GM21528 (cell line): ENCODE results near the gene COX10.
"Not testable (repeated sequence)": the region's sequence is repeated elsewhere in the genome, so short reads cannot be mapped to it uniquely, and the experiment has no call there.

Experiments used
- ATAC-seq: cut with Tn5 transposase; IDR thresholded peaks from one replicate; pipeline ENCODE4 v1.9.1; 2021; ENCODE audit warnings: mild to moderate bottlenecking, moderate library complexity; ENCODE audit not compliant: unreplicated experiment, low FRiP score

Gene COX10

DNA sequence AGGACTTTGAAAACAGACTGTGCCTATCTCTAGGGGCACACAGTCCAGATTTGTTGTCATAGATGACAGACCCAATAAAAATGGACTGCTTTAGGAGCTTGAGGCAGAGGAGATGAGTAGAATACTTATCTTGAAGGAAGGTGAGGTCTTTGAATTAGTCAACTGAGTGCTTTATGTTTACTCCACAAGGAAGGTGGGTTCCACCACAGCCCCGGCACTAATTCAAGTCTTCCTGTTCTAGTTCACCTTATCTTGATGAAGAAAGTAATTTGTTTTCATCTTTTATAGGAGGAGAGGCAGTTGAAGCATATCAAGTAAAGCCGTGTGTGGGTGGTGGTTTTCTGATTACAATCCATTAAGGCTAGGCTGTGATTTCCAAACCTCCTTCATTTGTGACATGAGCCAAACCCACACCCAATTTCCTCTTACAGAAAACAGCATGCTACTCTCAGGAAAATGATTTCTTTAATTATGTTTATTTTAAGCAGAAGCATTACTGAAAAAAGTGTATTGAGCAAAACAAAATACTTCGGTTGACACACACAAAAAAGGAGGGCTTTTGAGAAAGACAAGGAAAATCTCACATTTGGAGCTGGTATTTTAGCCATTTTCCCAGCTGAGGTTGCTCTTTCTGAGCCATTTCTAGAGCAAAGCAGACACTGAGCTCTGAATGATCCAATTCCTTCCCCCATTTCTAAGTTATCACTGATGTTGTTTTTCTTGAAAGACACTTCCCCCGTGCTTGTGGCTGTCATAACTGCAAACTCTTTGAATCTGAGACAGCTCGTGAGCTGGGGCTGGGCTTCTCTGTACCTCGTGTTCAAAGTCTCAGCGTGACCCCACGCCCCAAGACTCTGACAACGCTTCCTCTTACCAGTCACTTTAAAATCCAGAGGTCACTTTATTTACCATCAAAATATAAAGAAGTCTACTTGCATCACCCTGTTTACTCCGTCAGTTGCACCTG, 132.0 kb downstream of the COX10 start:
- no peak for ATAC-seq

DNA sequence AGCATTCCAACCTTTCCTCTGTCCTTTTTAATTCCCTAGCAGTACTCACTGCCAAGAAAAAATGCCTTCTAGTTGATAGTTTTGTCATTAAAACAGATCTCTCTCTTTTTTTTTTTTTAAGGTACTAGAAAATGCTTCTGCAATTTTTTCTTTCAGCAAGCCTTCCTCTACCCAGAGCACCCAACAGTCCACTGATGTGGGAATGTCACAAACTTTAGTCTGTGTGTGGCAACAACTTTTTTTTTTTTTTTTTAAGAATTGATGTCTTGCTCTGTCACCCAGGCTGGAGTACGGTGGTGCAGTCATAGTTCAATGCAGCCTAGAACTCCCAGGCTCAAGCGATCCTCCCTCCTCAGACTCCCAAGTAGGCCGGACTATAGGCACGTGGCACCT, 132.7 kb downstream of the COX10 start:
- ATAC-seq = no peak

DNA sequence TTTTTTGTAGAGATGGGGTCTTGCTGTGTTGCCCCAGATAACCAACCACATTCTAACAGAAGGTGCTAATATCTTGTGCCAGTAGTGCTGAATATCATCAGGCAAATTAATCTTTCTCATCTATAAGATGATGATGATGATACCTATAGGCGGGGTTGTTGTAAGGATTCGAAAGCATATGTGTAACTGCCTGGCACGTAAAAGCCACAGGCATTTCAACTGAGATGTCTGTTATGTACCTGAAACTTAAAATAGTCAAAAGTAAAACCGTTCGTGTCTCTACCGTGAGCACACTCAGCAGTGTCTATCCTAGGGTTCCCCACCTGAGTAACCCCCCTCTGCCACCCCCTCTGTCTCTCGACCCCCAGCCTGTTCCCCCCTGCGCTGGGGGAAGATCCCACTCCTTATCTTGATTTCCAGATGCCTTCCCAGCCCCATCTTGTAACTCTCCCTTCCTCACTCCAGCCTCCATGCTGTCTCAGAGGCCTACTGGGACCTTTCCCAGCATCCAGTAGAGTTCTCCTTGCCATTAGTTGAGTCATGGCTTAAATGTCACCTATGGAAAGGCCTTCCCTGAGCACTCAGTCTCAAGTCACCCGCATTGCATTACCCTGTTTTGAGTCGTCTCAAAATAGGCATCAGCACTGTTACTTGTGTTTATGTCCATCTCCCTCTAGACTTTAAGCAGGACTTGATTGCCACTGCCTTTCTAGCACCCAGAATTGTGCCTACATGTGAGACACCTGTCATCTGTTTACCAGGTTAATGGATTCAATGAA, 133.3 kb downstream of the COX10 start:
- ATAC-seq = no peak

DNA sequence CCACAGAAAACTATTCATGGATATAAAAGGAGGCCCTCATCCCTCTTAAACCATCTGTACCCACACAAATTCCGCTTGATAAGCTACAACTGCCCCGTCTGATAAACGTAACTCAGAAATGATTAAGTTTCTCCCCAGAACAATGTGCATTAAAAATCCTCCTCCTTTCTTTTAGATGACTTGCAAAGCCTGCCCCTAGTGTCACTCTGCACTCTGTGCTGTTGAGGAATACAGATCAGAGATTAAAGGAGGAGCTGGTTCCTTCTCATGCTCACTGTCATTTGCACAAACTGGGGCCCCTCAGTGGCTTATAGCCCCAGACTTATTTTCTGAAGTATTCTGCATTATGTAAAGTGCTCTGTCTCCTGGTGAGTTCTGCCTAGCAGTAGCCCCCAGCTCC, 134.1 kb downstream of the COX10 start:
- no peak for ATAC-seq

DNA sequence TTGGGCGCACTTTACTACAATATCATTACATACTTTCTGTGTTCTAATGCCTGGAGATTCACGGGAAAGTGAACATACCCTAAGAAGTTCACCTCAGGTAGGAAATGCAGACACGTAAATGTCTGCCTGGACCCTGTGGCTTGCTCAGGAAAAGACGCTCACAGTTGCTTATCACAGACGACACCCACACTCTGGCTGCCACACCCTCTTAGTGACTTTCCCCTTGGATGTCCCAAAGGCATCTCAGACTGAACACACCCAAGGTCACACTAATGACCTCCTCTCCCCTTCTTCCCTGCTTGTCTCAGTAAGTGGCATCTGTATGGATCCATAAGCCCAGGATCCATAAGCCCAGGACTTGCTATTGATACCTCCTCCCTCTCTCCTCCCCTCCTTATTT, 134.8 kb downstream of the COX10 start:
- ATAC-seq = no peak

DNA sequence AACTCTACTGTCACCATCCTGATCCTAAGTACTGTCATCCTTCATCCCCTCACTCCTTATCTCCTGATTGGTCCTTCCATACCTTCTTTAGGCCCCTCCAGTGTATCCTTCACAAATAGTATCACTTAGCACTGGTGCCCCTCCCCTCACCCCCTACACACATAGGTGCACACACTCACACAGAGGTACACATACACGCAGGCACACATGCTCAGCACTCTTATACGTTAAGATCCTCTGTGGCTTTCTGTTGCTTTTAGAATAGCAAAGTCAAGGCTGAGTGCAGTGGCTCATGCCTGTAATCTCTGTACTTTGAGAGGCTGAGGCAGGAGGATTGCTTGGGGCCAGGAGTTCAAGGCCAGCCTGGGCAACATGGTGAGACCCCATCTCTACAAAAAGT, 135.2 kb downstream of the COX10 start:
- ATAC-seq = no peak

DNA sequence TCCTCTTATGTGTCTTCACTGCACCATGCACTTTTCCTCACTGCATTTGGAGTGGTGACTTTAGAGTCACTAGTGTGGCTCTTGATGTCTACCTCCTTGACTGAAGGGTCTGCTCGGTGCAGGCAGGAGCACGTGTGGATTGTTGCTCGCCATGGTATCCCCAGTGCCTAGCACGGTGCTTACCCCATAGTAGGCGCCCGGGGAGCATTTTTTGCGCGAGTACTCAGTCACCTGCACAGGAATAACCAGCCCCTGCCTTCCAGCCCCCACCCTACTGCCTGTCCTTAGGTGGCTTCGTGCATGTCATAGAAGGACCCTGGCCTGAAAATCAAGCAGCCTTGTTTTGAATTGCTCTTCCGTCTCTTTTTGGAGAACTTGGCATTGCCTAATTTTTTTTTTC, 136.1 kb downstream of the COX10 start:
- ATAC-seq = no peak

DNA sequence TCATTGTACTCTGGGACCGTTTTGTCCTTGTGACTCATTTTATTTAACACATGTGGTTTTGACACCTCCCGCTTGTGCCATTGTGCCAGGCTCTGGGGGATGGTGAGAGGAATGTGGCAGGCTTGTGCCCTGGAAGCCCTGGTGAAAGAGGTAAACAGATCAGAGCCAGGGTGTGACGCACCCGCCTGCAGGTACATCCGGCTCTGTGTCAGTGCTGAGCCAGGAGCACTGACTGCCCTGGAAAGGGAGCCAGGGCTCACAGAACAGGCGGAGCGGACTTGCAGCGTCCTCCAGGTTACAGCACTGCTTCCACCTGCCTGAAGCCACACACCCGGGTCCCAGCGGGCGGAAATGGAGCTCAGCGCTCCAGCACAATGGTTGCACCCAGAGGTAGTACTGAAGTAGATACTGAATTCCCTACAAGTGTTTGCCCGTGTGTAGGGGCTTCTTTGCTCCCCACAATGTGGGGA, 136.7 kb downstream of the COX10 start:
- no peak for ATAC-seq

DNA sequence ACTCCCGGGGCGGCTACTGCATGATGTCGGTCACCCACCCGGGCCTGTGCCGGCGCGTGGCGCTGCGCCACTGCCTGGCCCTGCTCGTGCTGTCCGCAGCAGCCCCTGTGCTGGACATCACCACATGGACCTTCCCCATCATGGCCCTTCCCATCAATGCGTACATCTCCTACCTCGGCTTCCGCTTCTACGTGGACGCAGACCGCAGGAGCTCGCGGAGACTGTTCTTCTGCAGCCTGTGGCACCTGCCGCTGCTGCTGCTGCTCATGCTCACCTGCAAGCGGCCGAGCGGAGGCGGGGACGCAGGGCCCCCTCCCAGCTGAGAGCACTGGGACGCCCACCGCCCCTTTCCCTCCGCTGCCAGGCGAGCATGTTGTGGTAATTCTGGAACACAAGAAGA, 137.6 kb downstream of the COX10 start:
- no peak for ATAC-seq

DNA sequence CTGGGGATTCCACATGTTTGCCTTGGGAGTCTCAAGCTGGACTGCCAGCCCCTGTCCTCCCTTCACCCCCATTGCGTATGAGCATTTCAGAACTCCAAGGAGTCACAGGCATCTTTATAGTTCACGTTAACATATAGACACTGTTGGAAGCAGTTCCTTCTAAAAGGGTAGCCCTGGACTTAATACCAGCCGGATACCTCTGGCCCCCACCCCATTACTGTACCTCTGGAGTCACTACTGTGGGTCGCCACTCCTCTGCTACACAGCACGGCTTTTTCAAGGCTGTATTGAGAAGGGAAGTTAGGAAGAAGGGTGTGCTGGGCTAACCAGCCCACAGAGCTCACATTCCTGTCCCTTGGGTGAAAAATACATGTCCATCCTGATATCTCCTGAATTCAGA, 138.5 kb downstream of the COX10 start:
- no peak for ATAC-seq

DNA sequence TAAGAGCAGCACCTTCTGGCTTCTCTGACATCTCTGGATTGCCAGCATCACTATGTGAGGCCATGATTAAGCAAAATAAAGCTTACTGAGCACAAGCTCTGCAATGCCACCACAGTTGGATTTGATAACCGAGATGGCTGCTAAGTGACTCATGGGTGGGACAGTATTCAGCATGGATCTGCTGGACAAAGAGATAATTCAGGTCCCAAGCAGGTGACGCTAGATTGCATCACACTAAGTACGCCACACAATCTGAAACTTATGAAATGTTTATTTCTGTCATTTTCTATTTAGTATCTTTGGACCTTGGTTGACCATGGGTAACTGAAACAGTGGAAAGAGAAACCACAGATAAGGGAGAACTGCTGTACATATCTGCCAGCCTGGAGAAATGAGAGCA, 139.9 kb downstream of the COX10 start:
- no peak for ATAC-seq

DNA sequence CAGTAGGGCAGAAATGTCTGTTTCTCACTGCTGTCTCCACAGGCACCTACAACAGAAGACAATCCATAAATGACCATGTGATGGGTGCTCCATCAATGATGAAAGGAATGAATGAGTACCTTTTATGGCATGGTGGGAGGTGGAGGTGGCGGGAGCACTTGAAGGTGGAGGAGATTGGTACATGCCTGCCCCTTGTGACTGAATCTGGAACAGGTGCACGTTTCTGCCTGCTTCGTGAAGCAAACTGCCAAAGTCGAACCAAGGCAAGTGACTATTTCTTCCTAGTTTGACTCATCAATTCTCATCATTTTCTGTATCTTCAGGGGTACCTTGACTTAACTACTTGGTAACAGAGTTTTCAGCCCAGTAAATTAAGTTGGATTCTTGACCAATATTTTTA, 141.9 kb downstream of the COX10 start:
- no peak for ATAC-seq

DNA sequence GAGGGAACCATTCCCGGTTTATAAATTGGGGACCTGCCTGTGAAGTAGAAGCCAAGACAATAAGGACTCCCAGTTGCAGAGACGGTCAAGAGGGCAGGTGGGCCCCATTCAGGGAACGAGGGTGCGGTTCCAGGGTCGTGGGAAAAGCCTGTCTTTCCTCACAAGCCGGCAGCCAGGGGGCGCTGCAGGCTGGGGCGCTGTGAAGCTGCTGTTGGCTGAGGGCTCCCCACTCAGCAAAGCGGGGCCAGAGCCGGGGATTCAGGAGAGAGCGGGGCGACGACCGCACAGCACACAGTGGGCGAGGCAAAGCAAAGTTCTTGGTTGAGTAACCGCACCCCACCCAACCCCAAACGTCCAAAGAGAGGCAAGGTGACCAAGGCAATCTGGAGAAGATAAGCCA, 142.5 kb downstream of the COX10 start:
- ATAC-seq = no peak

DNA sequence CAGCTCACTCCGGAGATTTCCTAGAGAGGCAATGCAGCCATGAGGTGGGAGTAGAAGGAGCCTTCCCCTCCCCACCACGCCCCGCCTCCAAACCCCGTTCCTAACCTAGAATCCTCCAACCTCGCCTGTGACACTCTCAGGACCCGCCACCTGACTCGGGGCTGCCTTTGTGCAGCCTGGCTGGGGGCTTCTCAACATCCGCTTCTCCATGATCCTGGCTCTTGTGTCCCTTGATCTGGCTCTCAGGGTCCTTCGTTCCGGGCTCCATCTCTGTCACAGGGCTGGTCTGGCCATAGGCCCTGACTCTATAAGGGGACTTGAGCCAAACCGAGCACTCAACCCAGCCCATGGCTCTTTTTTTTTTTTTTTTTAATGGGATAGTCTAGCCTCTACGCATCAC, 143.1 kb downstream of the COX10 start:
- ATAC-seq = no peak

DNA sequence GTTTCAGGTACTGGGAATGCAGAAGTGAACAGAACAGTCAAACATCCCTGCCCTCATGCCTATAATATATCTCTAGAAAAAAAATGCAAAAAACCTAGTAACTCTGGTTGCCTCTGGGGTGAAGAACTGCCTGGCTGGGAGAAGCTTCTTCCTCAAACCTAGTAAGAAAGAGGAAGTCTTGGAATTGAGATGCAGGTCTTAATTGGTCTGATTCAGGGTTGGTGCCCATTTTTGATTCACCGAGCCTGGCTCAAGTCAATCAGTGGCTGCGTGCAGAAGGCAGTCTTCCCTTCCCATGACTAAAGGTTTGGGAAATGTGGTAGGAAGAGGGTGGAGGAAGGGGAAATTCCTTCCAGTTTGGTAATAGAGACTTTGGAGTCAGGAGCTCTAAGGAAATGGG, 145.0 kb downstream of the COX10 start:
- no peak for ATAC-seq

DNA sequence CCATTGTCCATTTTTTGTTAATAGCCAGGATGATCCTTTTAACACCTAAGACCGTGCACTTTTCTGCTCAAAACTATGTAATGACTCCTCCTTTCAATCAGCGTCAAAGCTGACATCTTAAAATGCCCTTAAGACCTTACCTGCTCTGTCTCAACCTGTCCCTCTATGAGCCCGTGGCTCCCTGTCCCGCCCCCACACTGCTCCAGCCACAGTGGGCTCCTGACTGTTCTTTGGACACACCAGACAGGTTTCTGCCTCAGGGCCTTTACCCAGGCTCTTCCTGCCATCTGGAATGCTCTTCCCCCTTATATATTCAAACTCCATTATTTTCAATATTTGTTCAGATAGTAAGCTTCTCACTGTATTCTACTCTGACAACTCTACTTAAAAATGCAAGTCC, 153.3 kb downstream of the COX10 start:
- no peak for ATAC-seq

DNA sequence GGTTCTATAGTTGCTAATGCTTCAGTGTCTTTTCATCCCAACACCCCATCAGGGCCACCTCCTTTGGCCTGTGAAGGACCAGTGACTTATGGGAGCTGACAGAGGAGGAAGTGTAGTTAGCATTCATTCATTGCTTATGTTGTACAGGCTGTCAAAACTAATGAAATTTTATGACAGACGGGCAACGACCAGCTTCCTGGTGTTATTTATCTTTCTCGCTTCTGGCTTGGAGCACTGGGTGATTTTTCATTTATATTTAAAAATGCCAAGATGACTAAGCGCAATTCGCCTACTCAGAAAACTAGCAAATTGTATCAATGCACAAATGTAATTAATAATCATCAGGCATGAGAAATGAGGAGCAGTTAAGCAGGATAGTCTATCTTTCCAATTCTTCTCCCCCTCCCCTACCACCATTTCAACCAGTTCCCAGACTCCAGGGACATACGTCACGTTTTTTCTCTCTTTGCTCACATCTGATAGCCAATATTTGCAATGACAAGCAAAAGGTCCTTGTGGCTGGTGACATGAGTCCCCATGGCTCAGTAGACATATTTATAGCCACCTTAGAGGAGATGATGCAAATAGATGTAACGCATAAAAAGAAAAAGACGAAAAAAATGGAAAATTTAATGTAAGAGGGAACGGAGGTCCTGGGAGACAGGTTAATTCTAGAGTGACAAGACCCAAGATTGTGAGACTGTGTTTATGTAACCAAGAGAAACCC, 156.1 kb downstream of the COX10 start:
- ATAC-seq = no peak

DNA sequence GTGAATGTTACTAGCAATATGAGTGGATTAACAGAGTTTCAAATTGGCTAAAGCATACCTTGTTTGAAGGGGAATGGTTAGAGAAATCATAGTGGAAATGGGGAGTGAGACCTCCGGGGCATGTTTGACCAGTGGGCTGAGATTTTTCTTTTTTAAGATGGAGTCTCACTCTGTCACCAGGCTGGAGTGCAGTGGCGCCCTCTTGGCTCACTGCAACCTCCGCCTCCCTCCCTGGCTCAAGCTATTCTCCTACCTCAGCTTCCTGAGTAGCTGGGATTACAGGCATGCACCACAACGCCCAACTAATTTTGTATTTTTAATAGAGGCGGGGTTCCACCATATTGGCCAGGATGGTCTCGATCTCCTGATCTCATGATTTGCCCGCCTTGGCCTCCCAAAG, 157.7 kb downstream of the COX10 start:
- ATAC-seq = no peak

DNA sequence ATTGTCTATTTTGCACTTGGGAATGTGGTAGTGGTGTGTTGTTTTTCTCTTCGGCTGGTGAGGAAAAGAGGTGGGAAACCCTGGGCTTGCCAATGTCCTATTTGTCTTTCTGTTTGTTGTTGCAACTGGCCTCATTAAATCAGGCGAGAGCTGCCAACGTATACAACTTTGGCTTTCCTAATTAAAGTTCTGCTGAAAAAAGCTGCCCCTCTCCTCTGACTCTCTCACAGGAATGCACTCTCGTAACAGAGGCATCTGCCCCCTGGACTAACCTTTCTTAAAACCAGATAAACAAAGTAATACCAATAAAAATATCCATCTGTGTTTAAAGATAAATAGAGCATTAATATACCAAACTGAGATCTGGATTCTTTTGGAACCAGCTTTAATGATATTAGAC, 159.6 kb downstream of the COX10 start:
- ATAC-seq = no peak

DNA sequence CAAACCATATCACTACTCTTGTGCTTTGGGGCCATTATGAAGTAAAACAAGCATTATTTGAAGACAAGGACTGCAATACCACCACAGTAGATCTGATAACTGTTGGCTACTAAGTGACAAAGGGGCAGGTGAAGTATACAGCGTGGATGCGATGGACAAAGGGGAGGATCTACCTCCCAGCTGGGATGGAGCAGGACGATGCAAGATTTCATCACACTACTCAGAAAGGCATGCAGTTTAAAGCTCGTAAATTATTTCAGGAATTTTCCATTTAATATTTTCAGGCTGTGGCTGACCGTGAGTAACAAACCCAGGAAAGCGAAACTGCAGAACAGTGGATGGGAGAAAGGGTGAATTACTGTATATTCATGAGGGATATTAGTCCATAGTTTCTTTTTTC, 161.9 kb downstream of the COX10 start:
- not testable (repeated sequence) for ATAC-seq

DNA sequence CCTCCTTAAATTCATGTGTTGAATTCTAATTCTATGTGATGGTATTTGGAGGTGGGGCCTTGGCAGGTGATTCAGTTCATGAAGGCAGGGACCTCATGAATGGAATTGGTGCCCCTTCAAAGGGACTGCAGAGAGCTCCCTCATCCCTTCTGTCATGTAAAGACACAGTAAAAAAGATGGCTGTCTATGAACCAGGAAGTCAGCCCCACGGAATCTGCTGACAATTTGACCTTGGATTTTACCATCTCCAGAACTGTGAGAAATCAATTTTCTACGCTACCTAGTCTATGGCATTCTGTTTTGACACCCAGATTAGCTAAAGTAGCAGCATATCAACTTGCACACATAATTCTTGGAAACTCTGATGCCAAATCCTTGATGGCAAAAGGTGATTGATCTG, 165.7 kb downstream of the COX10 start:
- ATAC-seq = not testable (repeated sequence)
